Common myeloid progenitor, CD34-positive (primary cell): ENCODE measurements around the gene FHIT.
A peak's percentile ranks its signal among the peaks of the same experiment; 100 is the strongest.

Source experiments
- CTCF ChIA-PET: fragments of 350-600 bp; sonication (Branson Sonifier 250); formaldehyde crosslinking; loops from one replicate; lab custom pipeline; 2021; ENCODE audit warnings: antibody characterized with exemption; lab: Charles Lee
- POLR2A ChIA-PET: fragments of 350-600 bp; sonication (Branson Sonifier 250); formaldehyde crosslinking; loops from one replicate; lab custom pipeline; 2021; ENCODE audit warnings: antibody characterized with exemption; lab: Charles Lee
- DNase-seq, 3 donors: peaks; one replicate each; pipeline versions ENCODE4 v3.0.0 to v3.0.0-alpha.2; 2013
- H3K27ac ChIP-seq, 2 experiments: 1 replicate in 1 of 2; 2 replicates in 1 of 2; pipeline ENCODE4 v1.7.0; 2013; ENCODE audit warnings: inconsistent platforms in 2 of 2, low read length in 2 of 2, mild to moderate bottlenecking in 2 of 2, low read depth in 1 of 2, moderate library complexity in 1 of 2; ENCODE audit not compliant: severe bottlenecking in 2 of 2, insufficient read depth in 1 of 2, poor library complexity in 1 of 2
- H3K27me3 ChIP-seq, 5 experiments: replicated peaks in 2 of 5; 1 replicate in 3 of 5; 2 replicates in 2 of 5; pipeline versions ENCODE4 v1.6.1 to v1.7.0; 2013; ENCODE audit warnings: low read length in 4 of 5, mild to moderate bottlenecking in 2 of 5, moderate library complexity in 2 of 5, inconsistent platforms in 1 of 5; ENCODE audit not compliant: insufficient read depth in 5 of 5, control insufficient read depth in 4 of 5
- H3K36me3 ChIP-seq, 4 experiments: 1 replicate in 2 of 4; 2 replicates in 2 of 4; pipeline versions ENCODE4 v1.6.1 to v1.7.0; 2013; ENCODE audit warnings: low read length in 3 of 4, control low read depth in 1 of 4, mild to moderate bottlenecking in 1 of 4; ENCODE audit not compliant: control insufficient read depth in 4 of 4, insufficient read depth in 4 of 4
- H3K4me1 ChIP-seq, 4 experiments: 1 replicate in 3 of 4; 2 replicates in 1 of 4; pipeline versions ENCODE4 v1.6.1 to v1.7.1; 2013; ENCODE audit warnings: low read length in 3 of 4, mild to moderate bottlenecking in 3 of 4, control low read depth in 1 of 4, inconsistent platforms in 1 of 4, moderate library complexity in 1 of 4; ENCODE audit not compliant: control insufficient read depth in 4 of 4, insufficient read depth in 4 of 4; ENCODE audit errors: control extremely low read depth in 1 of 4
- H3K4me3 ChIP-seq, 7 experiments: 1 replicate in 4 of 7; 2 replicates in 3 of 7; pipeline versions ENCODE4 v1.5.1 to v1.7.0; 2013; ENCODE audit warnings: mild to moderate bottlenecking in 7 of 7, low read length in 6 of 7, moderate library complexity in 6 of 7, inconsistent platforms in 2 of 7, low read depth in 2 of 7, control low read depth in 1 of 7; ENCODE audit not compliant: insufficient read depth in 4 of 7, control insufficient read depth in 1 of 7; ENCODE audit errors: extremely low read depth in 1 of 7
- H3K9me3 ChIP-seq, 5 experiments: 1 replicate in 4 of 5; 2 replicates in 1 of 5; pipeline versions ENCODE4 v1.6.1 to v1.7.1; 2013; ENCODE audit warnings: low read length in 4 of 5, mild to moderate bottlenecking in 2 of 5, inconsistent platforms in 1 of 5, low read depth in 1 of 5, moderate library complexity in 1 of 5; ENCODE audit not compliant: control insufficient read depth in 4 of 5, insufficient read depth in 2 of 5; ENCODE audit errors: control extremely low read depth in 1 of 5
- WGBS: methylation state at CpG from one replicate; pipeline ENCODE4 v1.1.5; 2013; ENCODE audit not compliant: insufficient coverage; 5-methylcytosine and 5-hydroxymethylcytosine counted together

The FHIT gene

GRCh38 chr3:59890639-59891038 lies 1360.6 kb downstream of the FHIT start:
- Histone ChIP-seq H3K4me1 (peaks cover 5 to 18% (median 14%) of the 10 kb centered on the region in 4 experiments), H3K27ac (no peak overlapping the region), H3K27me3 (no peaks in the 10 kb centered on the region), H3K36me3 (no peaks in the 10 kb centered on the region), H3K9me3 (no peaks in the 10 kb centered on the region), H3K4me3 (no peak overlapping the region)
- CTCF ChIA-PET, result no interaction called here
- POLR2A ChIA-PET, result no interaction called here
- no peak for DNase-seq
- WGBS, result no CpG with 5 or more reads among the region's 3 CpGs

GRCh38 chr3:59886790-59887189 lies 1364.5 kb downstream of the FHIT start:
- Histone ChIP-seq H3K9me3 (no peaks in the 10 kb centered on the region), H3K27me3 (no peaks in the 10 kb centered on the region), H3K27ac (no peak overlapping the region), H3K4me1 (peaks cover 17 to 34% (median 26%) of the 10 kb centered on the region in 4 experiments), H3K36me3 (no peaks in the 10 kb centered on the region), H3K4me3 (no peak overlapping the region)
- no CpG with 5 or more reads among the region's 1 CpG for WGBS
- ChIA-PET POLR2A (no interaction called here), CTCF (no interaction called here)
- DNase-seq, result no peak

- Histone ChIP-seq H3K4me3 (no peak overlapping the region), H3K27ac (no peak overlapping the region), H3K9me3 (no peaks in the 10 kb centered on the region), H3K4me1 (peaks cover 17 to 34% (median 26%) of the 10 kb centered on the region in 4 experiments), H3K27me3 (no peaks in the 10 kb centered on the region), H3K36me3 (no peaks in the 10 kb centered on the region)
- ChIA-PET CTCF (interaction anchor here (1.2 to 1.6 kb wide), 3 partner anchors 13 to 139 kb away, joined by 3 to 5 read pairs (median 5); no protein-coding TSS in a partner anchor), POLR2A (no interaction called here)
- WGBS, result 14% methylated on average over 2 of the region's 2 CpGs
- peak; percentile 14 to 78 (median 64) for DNase-seq
Measured at GRCh38 chr3:59885899-59886400, 1365.3 kb downstream of the FHIT start.

- Histone ChIP-seq H3K36me3 (no peaks in the 10 kb centered on the region), H3K9me3 (no peaks in the 10 kb centered on the region), H3K4me1 (peaks cover 17 to 34% (median 26%) of the 10 kb centered on the region in 4 experiments), H3K27me3 (no peaks in the 10 kb centered on the region), H3K27ac (no peak overlapping the region), H3K4me3 (no peak overlapping the region)
- ChIA-PET CTCF (interaction anchor here (1.1 to 1.6 kb wide), 3 partner anchors 28 to 273 kb away, joined by 3 to 6 read pairs (median 5); no protein-coding TSS in a partner anchor), POLR2A (no interaction called here)
- peak in 1 of 3 donors; percentile 39 for DNase-seq
- WGBS, result 79% methylated on average over 3 of the region's 4 CpGs
Measured at GRCh38 chr3:59885101-59885500, 1366.2 kb downstream of the FHIT start.

- Histone ChIP-seq H3K27me3 (no peaks in the 10 kb centered on the region), H3K4me1 (peaks cover 17 to 34% (median 26%) of the 10 kb centered on the region in 4 experiments), H3K9me3 (no peaks in the 10 kb centered on the region), H3K36me3 (no peaks in the 10 kb centered on the region), H3K4me3 (no peak overlapping the region), H3K27ac (no peak overlapping the region)
- DNase-seq, result peak; percentile 47 to 91 (median 85)
- ChIA-PET CTCF (interaction anchor here (1.1 to 1.6 kb wide), 2 partner anchors 27 to 273 kb away, joined by 5 to 6 read pairs; no protein-coding TSS in a partner anchor), POLR2A (no interaction called here)
- 7% methylated on average over 1 of the region's 2 CpGs for WGBS
Measured at GRCh38 chr3:59884409-59884808, 1366.8 kb downstream of the FHIT start.

- H3K36me3 ChIP-seq, result no peaks in the 10 kb centered on the region
- peaks cover 20 to 48% (median 37%) of the 10 kb centered on the region in 4 experiments for H3K4me1 ChIP-seq
- CTCF ChIA-PET, result interaction anchor here (1.1 kb wide), 1 partner anchor 14 kb away, joined by 3 read pairs; no protein-coding TSS in a partner anchor
- H3K27ac ChIP-seq, result no peak overlapping the region
- WGBS, result 100% methylated on average over 1 of the region's 2 CpGs
- no peak overlapping the region for H3K4me3 ChIP-seq
- POLR2A ChIA-PET, result no interaction called here
- H3K9me3 ChIP-seq, result no peaks in the 10 kb centered on the region
- H3K27me3 ChIP-seq, result no peaks in the 10 kb centered on the region
- no peak for DNase-seq
Measured at GRCh38 chr3:59882746-59883145, 1368.5 kb downstream of the FHIT start.

DNA sequence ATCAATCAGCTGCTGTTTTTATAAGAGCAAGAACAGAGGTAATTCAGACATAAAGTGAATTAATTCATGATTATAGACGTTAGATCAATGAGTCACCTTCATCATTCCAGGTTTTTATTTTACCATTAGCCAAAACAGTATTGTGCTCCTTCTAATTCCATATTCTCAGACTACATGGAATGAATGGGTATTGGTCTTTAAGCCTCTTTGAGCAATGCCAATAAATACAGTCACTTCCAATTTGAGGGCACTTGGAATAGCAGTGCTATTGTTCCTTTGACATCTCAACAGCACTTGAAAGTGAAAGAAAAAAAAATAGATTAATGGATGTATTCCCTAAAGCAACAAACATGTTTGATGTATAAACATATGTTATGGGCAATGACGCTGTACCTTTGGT lies 1370.5 kb downstream of the FHIT start:
- H3K4me1 ChIP-seq, result peaks cover 15 to 35% (median 24%) of the 10 kb centered on the region in 4 experiments
- H3K27me3 ChIP-seq, result no peaks in the 10 kb centered on the region
- no peaks in the 10 kb centered on the region for H3K36me3 ChIP-seq
- DNase-seq, result no peak
- no CpG with 5 or more reads among the region's 2 CpGs for WGBS
- POLR2A ChIA-PET, result no interaction called here
- H3K4me3 ChIP-seq, result no peak overlapping the region
- no peaks in the 10 kb centered on the region for H3K9me3 ChIP-seq
- no peak overlapping the region for H3K27ac ChIP-seq
- CTCF ChIA-PET, result interaction anchor here (0.9 kb wide), 1 partner anchor 22 kb away, joined by 3 read pairs; no protein-coding TSS in a partner anchor
